ENCODE measurements around the gene KLK15. TPM values are rescaled to one million over a fixed set of nuclear protein-coding genes. Genes with fewer than 3 reads are reported as not detected.

KLK15 gene
- total and polyA plus RNA-seq, 10 of the 15 experiments (the other 5 are each of a cell fraction or from before 2014, with no cell fraction given) = 0.04 to 0.08 TPM; not detected in 8

DNA sequence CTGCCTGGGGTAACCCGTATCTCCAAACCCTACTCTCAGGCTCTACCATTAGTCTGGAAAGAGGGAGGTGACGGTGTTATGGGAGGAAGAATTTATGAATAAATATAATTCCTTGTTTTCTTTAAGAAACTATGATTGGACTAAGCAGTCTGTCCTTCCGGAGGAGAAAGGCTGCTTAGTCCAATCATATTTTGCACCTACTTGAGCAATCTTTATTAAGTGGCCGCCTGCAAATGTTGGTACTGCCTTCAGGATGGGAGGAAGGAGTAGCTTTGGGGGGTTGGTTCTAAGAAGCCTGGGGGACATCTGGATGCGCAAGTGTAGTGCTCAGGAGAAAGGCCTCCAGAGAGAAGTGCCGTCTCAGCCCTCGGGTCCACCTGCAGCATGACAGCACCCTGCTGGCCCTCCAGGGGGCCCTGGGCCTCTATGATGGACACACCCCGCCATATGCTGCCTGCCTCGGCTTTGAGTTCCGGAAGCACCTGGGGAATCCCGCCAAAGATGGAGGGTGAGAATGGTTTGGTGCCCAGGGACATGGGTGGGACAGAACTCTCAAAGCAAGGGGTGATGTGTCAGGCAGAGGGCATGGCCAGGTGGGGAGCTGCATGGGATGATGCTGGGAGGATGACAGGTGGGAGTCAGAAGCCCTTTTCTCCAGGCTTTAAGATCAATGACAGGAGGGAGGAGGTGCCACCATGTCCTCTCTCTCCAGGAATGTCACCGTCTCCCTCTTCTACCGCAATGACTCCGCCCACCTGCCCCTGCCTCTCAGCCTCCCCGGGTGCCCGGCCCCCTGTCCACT, 39.1 kb downstream of the KLK15 start (continued):
- TF ChIP-seq, protein P1, sequence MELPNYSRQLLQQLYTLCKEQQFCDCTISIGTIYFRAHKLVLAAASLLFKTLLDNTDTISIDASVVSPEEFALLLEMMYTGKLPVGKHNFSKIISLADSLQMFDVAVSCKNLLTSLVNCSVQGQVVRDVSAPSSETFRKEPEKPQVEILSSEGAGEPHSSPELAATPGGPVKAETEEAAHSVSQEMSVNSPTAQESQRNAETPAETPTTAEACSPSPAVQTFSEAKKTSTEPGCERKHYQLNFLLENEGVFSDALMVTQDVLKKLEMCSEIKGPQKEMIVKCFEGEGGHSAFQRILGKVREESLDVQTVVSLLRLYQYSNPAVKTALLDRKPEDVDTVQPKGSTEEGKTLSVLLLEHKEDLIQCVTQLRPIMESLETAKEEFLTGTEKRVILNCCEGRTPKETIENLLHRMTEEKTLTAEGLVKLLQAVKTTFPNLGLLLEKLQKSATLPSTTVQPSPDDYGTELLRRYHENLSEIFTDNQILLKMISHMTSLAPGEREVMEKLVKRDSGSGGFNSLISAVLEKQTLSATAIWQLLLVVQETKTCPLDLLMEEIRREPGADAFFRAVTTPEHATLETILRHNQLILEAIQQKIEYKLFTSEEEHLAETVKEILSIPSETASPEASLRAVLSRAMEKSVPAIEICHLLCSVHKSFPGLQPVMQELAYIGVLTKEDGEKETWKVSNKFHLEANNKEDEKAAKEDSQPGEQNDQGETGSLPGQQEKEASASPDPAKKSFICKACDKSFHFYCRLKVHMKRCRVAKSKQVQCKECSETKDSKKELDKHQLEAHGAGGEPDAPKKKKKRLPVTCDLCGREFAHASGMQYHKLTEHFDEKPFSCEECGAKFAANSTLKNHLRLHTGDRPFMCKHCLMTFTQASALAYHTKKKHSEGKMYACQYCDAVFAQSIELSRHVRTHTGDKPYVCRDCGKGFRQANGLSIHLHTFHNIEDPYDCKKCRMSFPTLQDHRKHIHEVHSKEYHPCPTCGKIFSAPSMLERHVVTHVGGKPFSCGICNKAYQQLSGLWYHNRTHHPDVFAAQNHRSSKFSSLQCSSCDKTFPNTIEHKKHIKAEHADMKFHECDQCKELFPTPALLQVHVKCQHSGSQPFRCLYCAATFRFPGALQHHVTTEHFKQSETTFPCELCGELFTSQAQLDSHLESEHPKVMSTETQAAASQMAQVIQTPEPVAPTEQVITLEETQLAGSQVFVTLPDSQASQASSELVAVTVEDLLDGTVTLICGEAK (IDR thresholded peaks at IDR 0.05; ENCODE audit: borderline replicate concordance) = no peak
- TF ChIP-seq CBX3 (IDR thresholded peaks at IDR 0.05; ENCODE audit: borderline replicate concordance, low read depth) = no peak
- TF ChIP-seq NR2C2 (IDR thresholded peaks at IDR 0.05; ENCODE audit: borderline replicate concordance, control insufficient read depth, insufficient read length, low read depth) = no peak
- TF ChIP-seq RB1 (IDR thresholded peaks at IDR 0.05; ENCODE audit: borderline replicate concordance) = no peak
- TF ChIP-seq POLR2AphosphoS5 (IDR thresholded peaks at IDR 0.05; ENCODE audit: low read length) = no peak; the same call in none of the 2 replicates
- TF ChIP-seq, protein P2, sequence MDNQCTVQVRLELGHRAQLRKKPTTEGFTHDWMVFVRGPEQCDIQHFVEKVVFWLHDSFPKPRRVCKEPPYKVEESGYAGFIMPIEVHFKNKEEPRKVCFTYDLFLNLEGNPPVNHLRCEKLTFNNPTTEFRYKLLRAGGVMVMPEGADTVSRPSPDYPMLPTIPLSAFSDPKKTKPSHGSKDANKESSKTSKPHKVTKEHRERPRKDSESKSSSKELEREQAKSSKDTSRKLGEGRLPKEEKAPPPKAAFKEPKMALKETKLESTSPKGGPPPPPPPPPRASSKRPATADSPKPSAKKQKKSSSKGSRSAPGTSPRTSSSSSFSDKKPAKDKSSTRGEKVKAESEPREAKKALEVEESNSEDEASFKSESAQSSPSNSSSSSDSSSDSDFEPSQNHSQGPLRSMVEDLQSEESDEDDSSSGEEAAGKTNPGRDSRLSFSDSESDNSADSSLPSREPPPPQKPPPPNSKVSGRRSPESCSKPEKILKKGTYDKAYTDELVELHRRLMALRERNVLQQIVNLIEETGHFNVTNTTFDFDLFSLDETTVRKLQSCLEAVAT (IDR thresholded peaks at IDR 0.05) = no peak
- TF ChIP-seq MEF2B (IDR thresholded peaks at IDR 0.05; ENCODE audit: partially characterized antibody, poor library complexity, severe bottlenecking) = no peak
- no peak for TF ChIP-seq SREBF2 (IDR thresholded peaks at IDR 0.05; ENCODE audit: low read length)
- TF ChIP-seq ZBTB33 (IDR thresholded peaks at IDR 0.05) = no peak
- TF ChIP-seq POU2F2 (IDR thresholded peaks at IDR 0.05; ENCODE audit: borderline replicate concordance, low read depth, low read length) = 0 out of 3 replicates have a peak, but pooled peaks have one; percentile 5
- TF ChIP-seq NR2F1 (conservative IDR thresholded peaks at IDR 0.05) = no peak
- no peak for TF ChIP-seq ZNF622 (IDR thresholded peaks at IDR 0.05)
- TF ChIP-seq BHLHE40 (IDR thresholded peaks at IDR 0.05; ENCODE audit: borderline replicate concordance in 1 of 2, low read depth in 2 of 2, low read length in 1 of 2) = no peak
- TF ChIP-seq CEBPB (IDR thresholded peaks at IDR 0.05; ENCODE audit: borderline replicate concordance in 1 of 2, low read depth in 2 of 2, low read length in 2 of 2) = no peak
- TF ChIP-seq, protein P3, sequence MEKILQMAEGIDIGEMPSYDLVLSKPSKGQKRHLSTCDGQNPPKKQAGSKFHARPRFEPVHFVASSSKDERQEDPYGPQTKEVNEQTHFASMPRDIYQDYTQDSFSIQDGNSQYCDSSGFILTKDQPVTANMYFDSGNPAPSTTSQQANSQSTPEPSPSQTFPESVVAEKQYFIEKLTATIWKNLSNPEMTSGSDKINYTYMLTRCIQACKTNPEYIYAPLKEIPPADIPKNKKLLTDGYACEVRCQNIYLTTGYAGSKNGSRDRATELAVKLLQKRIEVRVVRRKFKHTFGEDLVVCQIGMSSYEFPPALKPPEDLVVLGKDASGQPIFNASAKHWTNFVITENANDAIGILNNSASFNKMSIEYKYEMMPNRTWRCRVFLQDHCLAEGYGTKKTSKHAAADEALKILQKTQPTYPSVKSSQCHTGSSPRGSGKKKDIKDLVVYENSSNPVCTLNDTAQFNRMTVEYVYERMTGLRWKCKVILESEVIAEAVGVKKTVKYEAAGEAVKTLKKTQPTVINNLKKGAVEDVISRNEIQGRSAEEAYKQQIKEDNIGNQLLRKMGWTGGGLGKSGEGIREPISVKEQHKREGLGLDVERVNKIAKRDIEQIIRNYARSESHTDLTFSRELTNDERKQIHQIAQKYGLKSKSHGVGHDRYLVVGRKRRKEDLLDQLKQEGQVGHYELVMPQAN (conservative IDR thresholded peaks at IDR 0.05) = no peak
- TF ChIP-seq PAX5 (IDR thresholded peaks at IDR 0.05; ENCODE audit: borderline replicate concordance, low read depth, low read length) = no peak
- no peak for TF ChIP-seq CHD2 (IDR thresholded peaks at IDR 0.05; ENCODE audit: borderline replicate concordance, low read depth, low read length)
- TF ChIP-seq USF1 (IDR thresholded peaks at IDR 0.05; ENCODE audit: borderline replicate concordance, extremely low read length, insufficient read depth, low read depth, low read length) = no peak
